NCI-H748 (cell line): ENCODE results near the gene VDR.

ENCODE experiments used
- DNase-seq: peaks from one replicate; lab custom pipeline; 2025; ENCODE audit not compliant: unreplicated experiment; lab: John Stamatoyannopoulos, UW

Gene VDR

DNA sequence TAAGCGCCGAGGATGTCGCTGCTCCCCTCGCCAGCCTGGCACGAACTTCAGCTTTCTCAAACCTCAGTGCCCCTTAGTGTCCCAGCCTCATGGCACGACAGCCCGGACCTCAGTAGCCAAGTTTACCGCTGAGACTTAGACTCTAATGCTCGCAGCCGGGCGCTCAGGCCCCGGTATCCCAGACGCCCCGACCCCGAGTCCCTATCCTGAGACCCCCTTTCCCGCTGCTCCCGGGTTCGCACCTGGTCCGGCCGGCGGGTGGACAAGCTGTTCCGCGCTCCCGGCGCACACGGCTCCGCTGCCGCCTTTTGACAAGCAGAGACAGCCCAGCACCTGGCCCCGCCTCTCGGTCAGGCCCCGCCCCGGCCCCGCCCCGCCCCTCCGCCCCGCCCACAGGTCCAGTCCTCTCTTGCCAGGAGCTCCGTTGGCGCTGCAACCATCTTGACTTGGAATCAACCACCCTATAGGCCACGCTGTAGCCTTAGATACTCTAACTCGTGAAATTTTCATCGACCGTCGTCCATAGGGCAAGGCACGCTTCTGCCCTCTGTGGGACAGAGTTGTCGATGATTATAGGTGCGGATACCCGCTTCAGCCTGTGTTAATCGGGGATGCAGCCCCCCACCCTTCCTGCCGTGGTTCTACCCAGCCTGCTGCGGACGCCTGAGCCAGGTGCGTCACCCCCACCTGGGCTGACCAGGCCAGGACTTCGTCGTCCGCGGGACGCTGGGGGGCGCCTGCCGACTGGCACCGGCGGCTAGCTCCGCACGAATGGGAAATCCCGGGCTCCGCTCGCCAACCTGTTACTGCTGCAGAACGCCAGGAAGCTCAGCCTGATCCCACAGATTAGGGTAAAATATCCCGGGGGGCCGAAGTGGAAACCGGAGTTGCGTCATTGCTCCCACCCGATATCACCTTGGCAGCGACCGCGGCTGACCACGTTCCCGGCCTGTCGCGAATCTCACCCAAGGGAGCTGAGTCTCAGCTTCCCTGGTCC, at the start of gene VDR:
Gene VDR (minus strand): TSS at position 282 of the 997 bp plus-strand sequence. CDS start 25,881 bp downstream, outside the sequence.
- peak; percentile 89 for DNase-seq

DNA sequence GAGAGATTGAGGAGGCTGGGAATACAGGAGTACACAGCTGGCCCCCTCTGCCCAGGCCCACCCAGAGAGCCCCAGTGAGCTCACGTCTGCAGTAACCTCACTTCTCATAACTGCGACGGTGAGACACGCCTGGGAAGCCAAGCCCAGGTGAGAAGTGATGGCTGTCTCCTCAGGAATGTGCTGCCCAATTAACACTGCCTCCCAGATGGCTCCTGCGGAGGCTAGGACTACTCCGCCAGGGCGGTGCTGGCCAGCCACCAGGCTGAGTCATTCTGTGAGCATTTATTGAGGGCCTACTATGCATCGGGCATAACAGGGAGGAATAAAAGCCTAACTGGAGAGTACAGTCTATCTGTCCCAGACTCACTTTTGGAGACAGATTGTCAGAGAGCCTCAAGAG, 49.3 kb upstream of the VDR start:
- DNase-seq, result no peak

DNA sequence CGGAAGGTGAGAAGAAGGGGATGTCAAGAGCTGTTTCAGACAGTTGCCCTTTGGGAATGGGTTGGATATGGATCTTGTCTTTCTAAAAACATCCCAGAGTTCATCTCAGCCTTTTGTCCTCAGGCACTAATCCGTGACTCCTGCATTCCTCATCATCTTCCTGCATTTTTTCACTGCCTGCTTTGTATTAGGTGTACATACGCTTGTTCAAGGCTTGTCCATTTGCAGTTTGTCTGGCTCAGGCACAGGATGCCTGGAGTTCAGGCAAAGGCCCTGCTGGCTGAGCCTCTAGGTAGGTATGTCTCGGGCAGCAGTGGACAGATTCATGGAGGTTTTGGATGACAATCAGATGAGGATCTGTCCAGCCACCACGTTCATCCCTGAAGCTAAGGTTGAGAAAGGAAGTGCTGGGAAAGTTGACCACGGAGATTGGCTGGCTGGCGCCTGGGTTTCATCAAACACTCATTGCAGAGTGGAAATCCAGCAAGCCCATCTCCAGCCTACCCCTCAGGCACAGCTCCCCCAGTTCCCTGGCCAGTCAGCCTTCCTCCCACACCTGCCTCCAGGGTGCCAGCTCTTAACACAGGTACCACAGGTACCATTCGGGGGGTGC, 46.2 kb upstream of the VDR start:
- DNase-seq, result no peak

DNA sequence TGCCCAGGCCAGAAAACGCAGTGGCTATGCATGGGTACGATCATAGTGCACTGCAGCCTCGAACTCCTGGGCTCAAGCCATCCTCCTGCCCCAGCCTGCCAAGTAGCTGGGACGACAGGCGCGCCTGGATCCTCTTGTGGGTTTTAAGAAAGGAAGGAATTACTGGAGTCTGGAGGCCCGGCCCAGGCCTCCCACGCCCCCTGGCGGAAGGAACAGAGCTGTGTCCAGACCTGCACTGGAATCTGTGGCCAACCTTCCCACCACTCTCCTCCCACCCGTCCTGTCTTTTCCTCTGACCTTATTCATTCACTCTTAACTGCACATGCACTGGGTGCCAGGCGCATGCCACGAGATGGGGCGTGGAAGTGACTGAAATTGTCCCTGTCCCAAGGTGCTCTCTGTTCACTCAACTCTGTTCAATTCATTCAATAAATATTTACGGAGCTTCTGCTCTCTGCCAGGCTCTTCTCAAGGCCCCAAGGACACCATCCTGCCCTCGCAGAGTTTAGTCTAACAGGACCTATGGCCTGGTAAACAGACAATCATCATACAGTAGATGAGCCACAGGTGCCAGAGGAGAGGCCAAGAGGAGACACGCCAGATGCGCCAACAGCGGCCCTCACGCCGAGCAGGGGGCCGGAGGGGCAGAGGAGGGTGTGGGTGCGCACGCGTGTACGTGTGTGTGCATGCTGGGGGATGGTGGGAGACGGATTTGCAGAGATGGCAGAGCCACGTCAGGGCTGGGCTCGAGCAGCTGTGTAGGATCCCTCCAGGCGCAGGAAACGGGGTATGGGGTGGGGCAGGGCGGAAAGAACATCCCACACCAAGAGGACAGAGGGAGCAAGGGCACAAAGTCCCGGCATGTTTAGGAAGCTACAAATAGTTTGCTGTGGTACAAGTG, 44.9 kb upstream of the VDR start:
- peak; percentile 66 for DNase-seq

DNA sequence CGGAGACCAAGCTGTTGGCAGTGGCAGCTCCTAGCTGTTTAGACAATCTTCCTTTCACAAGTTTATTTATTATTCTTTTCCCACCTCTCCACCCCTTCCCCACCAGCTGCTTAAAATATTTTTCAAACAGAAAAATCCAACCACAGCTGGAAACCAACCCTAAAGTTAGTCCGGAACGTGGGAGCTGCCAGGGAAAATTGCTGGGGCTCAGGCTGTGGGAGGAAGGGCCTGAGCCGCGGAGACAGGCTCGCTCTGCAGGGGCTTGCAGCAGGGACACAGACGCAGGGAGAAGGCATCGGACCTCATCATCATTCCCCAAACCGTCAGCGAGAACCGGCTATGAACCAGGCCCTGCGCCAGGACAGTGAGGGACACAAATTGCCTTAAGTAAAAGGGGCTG, 42.5 kb upstream of the VDR start:
- DNase-seq, result no peak

DNA sequence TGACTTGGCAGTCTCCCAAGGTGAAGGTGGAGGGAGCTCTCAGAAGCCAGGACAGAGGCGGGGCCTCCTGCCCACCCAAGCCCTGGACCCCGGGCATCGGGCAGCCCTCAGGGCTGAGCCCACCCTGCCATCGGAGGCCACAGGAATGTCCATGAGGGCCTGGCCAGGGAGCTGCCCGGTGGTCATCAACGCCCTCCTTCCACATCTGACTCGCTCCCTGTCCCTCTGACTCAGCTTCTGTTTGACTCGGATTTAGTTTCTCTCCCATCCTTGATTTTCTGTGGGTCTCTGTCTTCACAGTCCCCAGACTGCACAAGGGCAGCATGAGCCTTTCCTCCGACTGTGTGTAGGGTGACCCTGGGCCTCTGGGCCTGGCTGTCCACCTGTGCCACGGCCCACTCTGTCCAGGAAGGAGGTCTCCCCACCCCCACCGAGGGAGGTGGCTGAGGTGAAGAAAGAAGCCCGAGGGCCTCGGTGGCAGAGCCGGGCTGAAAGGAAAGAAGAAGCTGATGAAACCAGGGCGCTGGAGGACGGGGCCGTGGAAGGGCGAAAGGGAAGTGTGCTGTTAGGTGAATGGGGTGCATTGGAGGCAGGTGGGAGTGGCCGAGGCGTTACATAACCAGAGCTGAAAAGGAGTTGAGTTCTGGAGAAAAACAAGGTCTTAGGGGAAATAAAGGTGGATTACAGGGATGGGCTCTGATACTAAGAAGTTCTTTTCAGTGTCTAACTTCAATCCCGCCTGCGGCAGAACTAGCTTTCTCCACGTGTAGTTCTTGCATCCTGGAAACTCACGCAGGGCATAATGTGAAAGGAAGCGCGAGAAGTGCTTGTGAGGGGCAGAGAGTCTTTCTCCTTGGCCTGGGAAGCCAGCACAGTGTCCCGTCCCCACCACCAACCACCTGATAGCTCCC, 41.9 kb upstream of the VDR start:
- no peak for DNase-seq

DNA sequence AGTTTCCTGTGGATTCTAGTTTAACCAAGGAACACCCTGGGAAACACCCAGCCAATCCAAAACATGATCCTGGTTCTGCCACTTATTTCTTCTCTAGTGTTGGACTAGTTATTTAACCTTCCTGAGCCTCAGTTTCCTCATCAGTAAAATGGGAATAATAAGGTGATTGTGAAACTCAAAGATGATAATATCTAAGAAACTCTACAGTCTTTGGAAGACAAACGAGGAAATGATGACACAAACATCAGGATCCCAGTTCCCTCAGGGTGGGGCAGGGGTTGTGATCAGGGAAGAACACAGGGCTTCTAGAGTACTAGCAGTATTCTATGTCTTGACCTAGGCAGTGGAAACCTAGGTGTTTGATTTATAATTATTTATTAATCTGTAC, 40.5 kb upstream of the VDR start:
- no peak for DNase-seq

DNA sequence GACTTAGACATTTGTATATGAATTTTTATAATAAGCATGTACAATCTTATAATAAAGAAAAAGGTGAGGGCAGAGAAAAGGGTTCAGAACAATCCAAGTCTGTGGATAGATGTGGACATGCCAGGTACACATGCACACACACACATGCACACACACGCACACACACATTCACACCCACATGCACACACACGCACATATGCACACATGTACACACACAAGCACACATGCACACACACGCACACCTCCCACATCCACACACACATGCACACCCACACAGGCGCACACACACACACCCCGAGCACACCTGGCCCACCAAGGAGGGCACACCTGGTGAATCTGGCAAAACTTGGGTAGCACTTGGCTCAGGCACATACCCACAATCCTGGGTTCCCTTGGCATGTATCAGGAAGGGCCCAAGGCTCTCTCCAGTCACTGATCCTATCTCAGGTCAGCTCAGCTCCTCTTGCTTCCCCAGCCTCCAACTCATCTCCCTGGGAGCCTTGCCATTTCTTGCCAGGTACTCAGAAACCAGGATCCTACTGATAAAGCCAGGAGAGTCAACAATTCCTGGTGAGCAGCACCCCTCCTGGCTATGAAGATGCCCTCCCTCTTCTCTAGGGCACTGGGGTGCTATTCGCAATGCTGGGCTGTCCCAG, 40.0 kb upstream of the VDR start:
- DNase-seq, result no peak

DNA sequence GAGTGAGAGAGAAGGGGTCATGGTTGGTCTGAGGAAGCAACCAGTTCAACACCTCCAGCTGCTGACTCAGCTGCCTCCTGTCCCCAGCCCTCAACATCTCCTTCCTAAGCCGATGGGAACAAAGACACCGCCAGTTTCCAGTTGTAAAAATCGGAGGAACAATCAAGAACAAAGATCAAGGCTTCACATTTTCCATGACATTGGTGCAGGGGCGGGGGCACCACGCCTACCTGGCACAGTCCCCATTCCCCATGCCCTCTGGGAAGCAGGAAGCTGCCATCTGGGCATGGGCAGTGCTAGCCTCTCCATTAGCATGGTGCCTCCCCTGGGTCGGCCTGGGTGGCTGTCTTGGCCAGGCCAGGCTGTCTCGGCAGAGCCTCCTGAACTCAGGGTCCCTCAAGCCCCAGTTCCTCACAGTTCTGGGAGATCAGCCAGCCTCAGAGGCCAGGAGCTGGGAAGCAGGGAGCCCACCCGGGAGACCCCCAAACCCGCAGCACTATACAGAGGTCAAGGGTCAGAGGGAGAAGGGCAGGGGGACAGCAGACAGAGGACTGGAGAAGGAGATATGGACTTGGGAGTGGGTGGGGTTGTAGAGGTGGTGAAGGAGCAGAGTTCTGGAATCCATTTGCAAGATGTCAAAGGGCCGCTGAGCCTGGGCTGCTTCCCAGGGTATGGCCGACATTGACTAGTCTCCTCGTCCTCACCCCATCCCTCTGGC, 39.0 kb upstream of the VDR start:
- DNase-seq, result no peak

DNA sequence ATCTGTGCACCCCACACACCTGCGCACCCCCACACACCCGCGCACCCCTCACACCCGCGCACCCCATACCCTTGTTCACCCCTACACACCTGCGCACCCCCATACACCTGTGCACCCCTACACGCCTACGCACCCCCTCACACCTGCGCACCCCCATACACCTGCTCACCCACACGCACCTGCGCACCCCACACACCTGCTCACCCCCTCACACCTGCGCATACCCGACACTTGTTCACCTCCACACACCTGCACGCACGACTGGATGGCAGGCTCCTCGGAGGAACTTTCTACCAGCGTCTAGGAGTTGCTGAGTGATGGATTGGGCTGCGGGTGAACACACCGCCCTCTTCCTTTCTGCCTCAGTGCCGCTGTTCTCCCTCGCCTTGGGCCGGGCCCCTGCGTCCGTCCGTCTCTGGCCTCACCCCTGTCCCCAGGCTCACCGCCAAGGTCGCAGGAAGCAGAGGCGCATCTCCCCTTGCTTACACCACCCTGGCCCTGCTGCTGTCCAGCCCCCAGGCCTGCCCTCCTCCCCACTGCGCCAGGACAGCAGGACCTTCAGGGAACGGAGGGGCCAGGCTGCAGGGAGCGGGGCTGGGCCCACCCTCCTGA, 37.9 kb upstream of the VDR start:
- no peak for DNase-seq

DNA sequence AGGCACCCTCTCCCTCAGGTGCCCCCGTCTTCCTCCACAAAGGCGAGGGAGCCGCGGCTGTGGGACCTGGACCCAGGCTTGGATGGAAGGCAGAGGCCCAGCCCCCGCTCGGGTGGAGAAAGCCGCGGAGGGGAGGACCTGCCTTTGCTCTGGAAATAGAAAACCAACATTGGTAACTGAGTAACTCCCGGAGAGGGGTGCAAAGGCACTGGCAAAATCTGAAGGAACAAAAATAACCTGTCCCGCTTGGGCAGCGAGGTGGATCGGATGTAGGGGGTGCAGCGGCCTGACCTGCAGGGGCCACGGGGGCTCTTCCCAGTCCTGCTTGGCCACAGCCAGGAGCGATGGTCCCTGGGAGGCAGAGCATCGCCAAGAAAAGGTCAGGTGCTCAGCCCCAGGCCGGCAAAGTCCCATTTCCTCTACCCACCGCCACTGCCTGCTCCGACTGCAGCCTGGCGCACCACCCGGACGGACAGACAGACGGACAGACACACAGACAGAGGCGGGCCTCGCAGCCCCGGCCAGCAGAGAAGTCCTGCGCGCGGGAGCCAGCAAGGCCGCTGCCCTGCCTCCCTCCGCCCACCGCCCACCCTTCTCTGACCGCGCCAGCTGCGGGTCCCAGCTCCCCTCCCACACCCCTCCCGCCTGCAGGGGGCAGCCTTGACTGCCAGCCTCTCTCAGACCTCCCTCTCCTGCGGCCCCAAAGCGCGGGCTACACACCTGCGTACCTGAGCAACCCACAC, 37.2 kb upstream of the VDR start:
- no peak for DNase-seq

DNA sequence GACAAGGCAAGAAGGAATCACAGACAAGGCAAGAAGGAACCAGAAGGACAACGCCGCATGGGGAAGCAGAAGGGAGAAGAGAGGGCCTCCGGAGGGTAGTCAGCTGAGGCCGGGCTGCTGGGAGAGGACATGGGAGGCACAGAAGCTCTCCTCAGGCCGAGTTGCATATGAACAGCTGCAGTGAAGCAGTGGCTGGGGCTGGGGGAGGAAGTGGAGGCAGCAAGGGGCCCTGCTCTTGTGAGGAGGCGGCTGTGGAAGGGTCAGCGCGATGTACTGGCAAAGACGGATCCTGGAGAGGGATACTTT, 36.6 kb upstream of the VDR start:
- DNase-seq, result no peak

DNA sequence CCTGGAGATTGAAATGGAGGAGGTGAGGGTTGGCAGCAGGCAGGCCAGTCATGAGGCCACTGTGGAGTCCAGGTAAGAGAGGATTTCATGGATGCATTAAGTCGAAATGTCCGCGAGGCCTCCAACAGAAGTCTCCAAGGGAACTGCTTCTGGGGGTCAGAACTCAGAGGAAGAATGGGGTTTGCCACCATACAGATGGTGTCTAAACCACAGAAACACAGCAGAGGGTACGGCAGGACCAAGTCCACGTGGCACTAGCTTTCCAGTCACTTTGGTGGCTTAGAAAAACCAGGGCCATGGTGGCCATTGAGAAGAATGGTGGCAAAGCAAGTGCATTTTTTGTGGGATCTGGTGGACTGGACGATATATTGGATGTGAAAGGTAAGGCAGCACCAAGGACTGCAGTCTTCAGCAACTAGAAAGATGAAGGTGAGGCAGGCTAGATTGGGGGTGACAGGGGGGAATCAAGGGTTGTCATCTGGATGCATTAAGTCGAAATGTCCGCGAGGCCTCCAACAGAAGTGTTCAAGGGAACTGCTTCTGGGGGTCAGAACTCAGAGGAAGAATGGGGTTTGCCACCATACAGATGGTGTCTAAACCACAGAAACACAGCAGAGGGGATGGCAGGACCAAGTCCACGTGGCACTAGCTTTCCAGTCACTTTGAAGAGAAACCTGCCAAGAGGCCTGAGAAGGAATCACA, 36.1 kb upstream of the VDR start:
- no peak for DNase-seq

DNA sequence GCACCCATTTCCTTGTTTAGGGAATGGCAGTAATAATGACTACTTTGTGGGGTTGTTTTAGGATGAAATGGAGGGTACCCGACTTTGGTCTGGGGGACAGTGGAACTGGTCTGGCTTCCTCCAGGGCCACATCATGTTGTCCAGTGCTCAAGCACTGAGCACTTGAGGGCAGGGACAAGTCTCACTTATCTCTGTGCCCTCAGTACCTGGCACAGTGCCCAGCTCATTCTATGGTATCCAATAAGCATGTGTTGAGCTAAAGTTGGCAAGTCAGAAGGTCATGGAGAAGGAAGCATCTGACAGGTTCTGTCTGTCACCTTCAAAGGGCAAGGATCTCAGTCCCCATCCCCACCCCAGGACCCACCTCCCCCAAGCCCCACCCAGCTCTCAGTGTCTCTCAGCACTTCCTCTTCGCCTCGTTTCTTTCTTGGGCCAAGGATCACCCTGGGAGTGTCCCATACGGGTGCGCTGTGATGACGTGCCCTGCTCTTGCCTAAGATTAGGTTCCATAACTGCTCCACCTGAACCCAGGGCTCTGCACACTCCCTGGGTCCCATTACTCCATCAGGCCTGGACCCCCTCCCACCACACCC, 34.3 kb upstream of the VDR start:
- DNase-seq, result peak; percentile 11

DNA sequence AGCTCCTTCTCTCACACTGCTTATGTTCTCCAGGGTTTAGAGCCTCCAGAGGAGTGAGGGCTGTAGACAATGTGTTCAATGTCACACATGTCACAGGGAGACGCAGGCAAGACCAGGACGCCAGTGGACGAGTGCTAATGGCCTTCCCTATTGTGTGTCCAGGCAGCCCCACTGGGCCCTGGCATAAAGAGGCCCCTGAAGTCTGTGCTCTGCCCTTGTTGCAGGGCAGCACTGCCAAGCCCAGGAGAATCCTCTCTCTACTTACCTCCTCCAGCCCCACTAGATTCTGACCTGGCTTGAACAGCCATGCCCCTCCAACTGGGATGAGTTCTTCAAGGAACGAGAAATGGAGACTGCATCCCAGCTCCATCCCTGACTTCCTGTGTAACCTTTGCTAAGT, 33.8 kb upstream of the VDR start:
- DNase-seq, result no peak

DNA sequence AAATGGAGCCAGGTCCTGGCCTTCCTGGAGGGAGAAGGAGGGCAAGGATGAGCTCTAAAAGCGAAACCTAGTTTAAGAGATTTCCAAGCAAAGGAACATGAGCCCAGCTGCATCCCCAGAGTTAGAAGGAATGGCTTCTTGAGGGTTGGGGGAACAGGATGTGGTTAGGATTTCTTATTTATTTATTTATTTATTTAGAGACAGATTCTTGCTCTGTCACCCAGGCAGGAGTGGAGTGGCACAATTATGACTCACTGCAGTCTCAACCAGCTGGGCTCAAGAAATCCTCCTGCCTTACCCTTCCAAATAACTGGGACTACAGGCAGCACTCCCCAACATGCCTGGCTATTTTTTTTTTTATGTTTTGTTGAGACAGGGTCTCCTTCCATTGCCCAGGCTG, 33.3 kb upstream of the VDR start:
- no peak for DNase-seq

DNA sequence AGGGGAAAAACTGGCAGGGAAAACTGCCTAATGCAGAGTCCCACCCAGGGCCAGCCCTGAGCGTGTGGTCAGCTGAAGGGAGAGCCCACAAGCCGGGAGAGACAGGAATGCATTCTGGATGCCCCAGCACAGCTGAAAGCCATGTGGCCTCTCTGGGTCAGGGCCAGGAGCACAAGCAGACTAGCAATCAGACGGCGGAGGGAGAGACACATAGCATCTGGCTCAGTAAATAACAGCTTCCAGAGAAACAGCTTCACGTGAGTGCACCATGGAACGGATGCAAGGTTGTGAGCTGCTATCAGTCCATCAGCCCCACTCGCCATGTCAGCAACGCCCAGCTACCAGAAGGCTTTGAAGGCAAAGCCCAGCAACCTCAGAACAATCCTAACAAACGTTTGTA, 30.4 kb upstream of the VDR start:
- no peak for DNase-seq
